Measurements from ENCODE around the gene SF1.
"Not testable (repeated sequence)": the region's sequence is repeated elsewhere in the genome, so short reads cannot be mapped to it uniquely, and the experiment has no call there.

Gene SF1, protein sequence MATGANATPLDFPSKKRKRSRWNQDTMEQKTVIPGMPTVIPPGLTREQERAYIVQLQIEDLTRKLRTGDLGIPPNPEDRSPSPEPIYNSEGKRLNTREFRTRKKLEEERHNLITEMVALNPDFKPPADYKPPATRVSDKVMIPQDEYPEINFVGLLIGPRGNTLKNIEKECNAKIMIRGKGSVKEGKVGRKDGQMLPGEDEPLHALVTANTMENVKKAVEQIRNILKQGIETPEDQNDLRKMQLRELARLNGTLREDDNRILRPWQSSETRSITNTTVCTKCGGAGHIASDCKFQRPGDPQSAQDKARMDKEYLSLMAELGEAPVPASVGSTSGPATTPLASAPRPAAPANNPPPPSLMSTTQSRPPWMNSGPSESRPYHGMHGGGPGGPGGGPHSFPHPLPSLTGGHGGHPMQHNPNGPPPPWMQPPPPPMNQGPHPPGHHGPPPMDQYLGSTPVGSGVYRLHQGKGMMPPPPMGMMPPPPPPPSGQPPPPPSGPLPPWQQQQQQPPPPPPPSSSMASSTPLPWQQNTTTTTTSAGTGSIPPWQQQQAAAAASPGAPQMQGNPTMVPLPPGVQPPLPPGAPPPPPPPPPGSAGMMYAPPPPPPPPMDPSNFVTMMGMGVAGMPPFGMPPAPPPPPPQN

DNA sequence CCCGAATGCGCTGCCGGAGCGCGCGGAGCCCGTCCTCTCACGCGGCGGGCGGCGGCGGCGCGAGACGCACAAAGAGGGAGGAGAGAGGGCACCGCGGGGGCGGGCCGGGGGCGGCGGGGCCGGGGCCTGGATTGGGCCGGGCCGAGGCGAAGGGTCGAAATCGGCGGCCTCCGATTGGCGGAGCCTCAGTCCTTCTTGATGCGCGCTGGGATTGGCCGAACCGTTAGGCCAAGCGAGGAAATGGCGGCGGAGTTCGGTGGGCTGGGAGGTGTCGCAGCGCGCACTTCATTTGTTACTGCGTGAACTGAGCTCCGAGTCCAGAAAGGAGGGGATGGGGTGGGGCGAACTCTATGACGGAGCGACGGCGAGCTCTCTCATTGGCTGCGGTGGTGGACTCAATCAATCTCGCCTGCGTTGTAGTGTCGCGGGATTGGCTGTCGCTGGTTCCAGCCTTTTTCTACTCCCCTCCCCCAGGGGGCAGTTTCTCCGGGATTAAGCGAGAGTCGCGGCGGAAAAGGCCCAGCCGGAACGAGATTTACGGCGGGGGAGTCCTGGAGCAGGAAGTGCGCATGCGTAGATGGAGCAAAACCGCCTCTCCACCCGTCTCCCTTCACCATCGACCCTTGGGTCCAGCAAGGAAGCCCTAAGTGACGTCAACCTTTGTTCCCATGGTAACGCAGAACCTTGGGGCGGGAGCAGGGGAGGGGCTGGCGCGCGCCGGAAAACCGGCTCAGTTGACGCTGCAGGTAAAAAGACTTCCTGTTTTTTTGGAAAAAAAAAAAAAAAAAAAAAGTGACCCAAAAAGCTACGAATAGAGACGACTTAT is at the start of gene SF1:
SF1 (minus strand) TSS at position 70 of the 826 bp plus-strand sequence. CDS start 150 bp downstream, outside the sequence.
- DNase-seq (ENCODE audit: low read depth in 2 of 2), result peak; percentile 98

DNA sequence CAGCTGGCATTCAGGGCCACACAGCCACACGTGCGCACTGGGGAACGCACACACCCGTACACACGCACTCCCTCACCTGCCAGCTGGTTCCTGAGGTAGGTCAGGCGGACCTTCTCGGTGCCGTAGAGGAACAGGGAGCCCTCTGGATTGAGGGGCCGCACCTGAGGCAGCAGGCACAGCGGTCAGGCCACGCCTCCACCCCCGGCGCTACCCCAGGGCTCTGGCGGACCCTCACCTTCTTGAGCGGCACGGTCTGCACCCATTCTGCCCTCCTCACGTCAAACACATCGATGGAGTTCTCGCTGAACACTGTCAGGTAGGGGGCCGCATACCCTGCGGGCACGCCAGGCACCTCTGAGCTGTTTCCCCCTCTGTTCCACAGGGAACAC is 49.1 kb upstream of the SF1 start:
- DNase-seq (ENCODE audit: low read depth in 2 of 2), result no peak

DNA sequence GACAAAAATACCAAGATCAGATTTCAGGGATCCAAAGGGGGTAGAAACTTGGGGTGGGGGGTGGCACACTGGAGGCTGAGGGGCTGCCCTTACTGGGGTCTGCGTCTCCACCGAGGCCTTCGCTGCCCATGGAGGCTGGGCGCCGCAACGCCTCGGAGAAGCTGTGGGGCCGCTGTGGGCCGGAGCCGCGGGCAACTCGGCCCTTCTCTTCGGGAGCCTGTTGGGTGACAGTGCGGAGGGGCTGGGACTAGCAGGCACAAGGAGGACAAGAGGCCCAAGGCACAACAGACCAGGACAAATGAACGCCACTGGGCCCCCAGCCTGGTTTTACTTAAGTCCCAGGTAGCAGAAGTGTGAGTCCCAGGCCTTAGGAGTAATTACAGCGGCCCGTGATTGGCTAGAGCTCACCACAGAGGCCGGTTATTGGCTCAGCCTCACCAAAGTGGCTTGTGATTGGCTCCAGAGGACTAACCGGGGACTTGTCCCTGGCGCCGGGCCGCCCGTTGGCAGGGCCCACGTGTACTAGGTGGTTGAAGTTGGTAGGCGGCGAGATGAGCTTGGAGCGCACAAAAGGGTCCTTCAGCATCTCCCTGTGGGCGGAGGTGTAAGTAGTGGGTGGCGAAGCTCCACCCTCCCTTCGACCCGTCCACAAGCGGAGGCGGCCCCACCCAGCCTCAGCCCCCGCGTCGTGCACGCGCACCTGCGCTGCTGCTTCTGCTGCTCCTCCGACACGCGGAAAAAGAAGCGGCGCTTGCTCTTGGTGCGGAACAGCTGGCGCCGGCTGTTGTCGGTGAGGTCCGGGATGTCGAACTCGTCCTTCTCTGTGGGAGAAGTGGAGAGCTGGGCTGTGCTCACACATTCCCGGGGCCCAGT is 48.5 kb upstream of the SF1 start:
- DNase-seq (ENCODE audit: low read depth in 2 of 2), result no peak

DNA sequence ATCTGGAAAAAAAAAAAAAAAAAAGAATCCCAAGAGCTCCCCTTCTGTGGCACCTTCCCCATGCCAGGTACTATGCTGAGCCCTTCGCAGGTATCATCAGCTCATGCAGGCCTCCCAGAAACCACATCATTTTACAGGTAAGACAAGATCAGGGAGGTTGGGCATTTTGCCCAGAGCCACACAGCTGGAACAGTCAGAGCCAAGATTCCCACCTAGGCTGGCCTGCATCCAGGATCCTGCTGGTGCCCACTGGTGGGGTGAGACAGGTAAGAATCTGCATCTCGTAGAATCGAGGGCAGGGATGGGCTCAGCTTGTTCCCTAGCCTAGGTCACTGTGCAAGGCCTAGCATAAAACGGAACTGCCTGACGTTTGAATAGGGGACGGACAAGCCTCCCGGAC is 47.7 kb upstream of the SF1 start:
- no peak for DNase-seq (ENCODE audit: low read depth in 2 of 2)

DNA sequence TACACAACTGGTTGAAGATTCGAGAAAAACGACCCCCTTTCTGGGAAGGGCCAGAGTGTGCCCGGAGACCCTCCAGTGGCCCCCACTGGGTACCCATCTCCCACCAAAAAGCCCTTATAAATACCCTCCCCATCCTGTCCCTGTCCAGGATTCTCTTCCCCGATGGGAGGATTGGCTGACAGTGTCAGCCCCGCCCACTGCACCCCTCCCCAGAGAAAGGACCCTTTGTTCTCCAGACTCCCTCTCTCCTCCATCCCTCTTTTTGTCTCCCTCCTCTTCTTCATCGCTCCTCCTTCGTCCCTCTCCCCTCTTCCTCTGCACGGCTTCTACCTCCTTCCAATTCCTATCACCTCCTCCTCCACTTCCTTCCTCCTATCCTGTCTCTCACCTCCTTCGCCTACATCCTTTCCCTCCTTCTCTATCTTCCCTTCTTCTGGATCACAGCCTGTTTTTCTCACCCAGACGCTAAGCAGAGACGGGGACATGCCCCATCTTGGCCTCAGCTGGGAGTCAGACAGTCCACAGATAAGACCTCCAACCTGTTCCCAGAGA is 45.3 kb upstream of the SF1 start:
- no peak for DNase-seq (ENCODE audit: low read depth in 2 of 2)

DNA sequence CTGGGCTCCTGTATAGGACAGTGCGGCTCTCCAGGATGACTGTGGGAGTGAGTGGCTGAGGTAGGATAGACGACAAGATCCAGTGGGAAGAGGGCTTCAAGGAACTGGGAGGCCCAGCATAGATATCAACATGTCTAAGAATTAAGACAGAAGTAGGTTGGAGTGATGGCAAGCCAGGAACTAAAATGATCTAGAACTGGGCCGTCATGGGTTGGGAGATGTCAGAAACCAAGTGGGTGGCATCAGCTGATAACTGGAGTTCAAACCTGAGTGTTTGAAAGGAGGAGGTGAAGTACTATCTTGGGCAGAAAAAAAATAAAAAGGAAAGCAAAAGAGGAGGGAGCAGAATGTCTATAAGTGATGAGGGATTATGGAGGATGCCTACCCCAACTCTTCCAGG is 39.1 kb upstream of the SF1 start:
- DNase-seq (ENCODE audit: low read depth in 2 of 2), result no peak

DNA sequence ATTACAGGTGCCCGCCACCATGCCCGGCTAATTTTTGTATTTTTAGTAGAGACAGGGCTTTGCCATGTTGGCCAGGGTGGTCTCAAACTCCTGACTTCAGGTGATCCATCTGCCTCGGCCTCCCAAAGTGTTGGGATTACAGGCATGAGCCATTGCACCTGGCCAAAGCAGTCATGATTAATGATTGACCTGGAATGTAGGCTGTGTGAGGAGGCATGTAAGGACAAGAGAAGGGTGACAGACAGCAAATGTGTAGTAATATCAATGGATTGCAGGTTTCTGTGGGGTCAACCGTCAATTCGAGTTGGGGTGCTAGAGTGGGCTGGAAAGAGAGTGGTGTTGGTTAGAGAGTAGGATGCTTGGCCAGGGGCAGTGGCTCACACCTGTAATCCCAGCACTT is 37.1 kb upstream of the SF1 start:
- not testable (repeated sequence) for DNase-seq (ENCODE audit: low read depth in 2 of 2)

DNA sequence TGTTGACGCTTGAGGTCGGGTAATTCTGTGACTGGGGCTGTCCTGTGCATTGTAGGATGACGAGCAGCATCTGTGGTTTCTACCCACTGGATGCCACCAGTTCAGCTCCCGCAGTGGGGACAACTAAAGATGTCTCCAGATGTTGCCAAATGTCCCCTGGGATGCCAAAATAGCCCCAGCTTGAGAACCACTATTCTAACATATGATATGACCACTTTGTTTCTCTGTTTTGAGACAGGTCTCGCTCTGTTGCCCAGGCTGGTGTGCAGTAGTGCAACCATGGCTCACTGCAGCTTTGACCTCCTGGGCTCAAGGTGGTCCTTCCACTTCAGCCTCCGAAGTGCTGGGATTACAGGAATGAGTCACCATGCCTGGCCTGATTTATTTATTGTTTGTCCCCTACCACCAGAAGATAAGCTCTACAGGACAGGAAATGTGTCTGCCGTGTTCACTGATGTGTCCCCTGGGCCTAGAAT is 36.4 kb upstream of the SF1 start:
- no peak for DNase-seq (ENCODE audit: low read depth in 2 of 2)

DNA sequence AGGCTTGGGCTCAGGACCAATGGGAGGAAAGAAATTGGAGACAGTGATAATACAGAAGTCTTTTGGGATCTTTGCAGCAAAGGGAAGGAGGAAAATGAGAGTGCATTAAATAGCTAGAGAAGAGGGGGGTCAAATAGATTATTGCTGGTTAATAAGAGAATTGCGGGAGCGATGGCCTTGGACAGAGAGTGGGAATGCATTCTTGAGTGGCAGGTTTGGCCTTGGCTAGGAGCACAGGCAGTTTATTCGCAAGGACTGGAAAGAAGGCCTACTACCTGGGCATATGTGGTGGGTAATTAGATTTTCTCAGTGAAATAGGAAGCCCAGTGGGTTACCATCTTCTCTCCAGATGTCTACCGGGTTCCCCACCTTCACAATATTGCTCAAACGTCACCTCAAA is 35.5 kb upstream of the SF1 start:
- no peak for DNase-seq (ENCODE audit: low read depth in 2 of 2)

DNA sequence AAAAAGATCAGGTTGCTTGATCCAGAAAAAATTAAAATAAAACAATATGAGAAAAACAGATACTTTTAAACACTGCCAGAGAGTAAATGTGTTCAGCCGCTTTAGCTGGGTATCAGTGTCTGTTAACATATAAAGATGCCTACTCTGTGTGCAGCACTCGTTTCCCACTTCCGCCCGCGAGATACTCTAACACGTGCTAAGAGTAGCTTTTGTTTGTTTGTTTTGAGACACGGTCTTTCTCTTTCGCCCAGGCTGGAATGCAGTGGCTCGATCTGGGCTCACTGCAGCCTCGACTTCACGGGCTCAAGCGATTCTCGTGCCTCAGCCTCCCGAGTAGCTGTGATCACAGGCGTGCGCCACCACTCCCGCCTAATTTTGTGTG is 32.5 kb upstream of the SF1 start:
- DNase-seq (ENCODE audit: low read depth in 2 of 2), result peak in 1 of 2 experiments; percentile 17

DNA sequence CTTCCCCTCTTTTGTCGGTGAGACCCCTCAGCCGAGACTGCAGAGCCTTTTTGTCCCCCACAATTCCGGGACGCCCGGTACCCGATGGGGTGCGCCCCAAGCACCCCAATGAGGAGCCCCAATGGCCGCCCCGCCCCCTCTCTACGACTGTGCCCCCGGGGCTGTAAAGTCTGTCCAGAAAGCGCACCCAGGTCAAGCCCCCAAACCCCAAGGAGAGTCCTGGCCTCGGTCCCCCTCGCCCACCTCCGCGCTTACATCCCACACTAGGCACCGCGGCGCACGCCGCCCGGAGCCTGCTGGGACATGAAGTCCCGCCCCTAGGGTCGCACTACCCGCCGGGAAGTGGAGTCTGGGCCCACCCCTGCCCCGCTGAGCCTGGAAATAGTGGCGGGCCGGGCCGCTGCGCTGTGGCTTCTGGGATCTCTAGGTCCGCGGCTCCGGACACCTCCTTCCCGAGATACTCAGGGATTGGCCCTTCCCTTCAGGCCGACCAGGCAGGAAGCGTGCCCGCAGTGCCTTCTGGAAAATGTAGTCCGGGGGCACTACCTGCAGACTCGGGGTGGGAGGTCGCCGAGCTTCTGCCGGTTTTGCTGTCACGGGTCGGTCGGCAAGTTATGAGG is 32.0 kb upstream of the SF1 start, which contains the start of gene MEN1:
MEN1 (minus strand) TSS at position 281 of the 620 bp plus-strand sequence. CDS start 442 bp downstream, outside the sequence.
- DNase-seq (ENCODE audit: low read depth in 2 of 2), result peak; percentile 70 to 82

DNA sequence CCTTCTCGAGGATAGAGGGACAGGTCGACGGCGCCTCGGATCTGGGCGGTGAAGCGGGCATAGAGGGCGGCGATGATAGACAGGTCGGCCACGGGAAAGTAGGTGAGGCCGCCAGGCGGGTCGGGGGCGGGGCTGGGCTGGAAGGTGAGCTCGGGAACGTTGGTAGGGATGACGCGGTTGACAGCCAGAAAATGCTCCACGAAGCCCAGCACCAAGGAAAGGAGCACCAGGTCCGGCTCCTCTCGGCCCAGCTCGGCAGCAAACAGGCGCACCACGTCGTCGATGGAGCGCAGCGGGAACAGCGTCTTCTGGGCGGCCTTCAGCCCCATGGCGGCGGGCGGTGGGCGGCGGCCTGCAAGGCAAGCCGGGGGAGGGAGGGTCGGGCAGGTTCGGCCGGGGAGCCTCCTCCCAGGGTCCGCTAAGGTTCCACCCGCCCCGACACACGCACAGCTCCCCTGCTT is 31.5 kb upstream of the SF1 start:
- peak in 1 of 2 experiments; percentile 14 for DNase-seq (ENCODE audit: low read depth in 2 of 2)

DNA sequence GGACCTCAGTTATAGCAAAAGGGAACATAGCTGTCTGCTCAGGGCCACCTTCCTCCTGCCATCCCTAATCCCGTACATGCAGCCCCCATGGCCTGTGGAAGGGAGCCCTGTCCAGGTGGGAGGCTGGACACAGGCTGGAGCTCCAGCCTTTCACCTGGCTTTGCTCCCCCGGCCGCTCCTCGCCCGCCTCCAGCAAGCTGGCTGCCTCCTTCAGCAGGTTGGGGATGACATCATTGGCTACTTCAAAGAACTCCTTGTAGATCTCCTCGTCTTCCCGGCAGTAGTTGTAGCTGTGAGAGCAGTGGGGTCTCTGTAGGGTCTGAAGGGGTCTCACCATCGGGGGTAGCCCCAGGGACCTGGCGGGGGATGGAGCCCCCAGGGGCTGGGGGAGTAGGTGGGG is 27.1 kb upstream of the SF1 start:
- DNase-seq (ENCODE audit: low read depth in 2 of 2), result no peak

DNA sequence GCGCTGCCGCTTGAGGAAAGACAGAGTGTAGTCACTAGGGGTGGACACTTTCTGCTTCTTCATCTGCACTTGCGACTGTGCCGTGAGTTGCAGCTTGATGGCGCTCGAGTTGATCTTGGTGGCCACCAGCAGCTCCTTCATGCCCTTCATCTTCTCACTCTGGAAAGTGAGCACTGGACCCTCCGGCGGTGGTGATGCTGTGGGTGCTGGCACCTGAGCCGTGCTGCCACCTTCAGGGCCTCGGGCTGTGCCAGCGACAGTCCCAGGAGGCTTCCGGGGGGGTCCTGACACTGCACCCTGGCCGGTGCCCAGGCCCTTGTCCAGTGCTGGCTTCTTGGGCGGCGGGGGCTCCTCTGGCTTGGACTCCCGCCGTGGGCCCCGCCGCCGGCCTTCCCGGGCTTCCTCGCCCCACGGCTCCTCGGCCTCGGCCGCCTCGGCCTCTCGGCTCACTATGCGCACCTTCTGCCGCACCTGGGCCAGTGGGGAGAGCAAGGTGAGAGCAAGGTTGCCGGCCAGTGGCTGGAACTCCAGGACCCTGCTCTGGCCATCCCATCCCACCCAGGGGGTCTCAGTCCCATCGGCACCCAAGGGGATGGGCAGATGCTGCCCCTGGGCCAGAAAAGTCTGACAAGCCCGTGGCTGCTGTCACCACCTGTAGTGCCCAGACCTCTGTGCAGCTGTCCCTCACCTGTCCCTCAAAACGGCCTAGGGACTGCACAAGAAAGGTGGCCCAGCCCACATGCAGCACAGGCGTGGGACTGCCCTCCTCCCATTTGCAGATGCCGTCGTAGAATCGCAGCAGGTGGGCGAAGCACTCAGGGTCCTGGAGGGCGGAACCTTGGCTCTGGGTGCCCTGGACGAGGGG is 26.2 kb upstream of the SF1 start:
- DNase-seq (ENCODE audit: low read depth in 2 of 2), result no peak

DNA sequence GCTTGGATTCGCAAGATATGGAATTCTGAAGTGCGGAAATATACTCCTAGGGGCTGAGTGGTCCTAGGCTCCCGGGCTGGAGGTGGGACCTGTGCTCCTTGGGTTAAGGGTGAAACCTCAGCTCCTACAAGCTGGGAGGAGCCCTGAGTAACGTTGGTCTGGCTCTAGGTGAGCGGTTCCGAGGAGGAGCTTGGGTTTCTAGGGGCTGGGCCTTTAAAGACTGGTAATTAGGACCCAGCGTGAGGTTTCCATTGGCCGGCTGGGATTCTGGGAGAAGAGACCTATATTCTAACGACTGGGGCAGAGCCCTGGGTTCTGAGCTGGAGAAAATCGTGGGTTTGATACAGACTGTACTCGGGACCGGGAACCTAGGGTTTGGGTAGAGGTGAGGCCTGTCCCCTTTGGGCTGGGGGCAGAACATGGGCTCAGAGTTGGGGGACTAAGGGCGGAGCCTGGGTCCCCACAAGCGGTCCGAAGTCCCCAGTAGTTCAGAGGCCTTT is 25.6 kb upstream of the SF1 start:
- DNase-seq (ENCODE audit: low read depth in 2 of 2), result no peak

DNA sequence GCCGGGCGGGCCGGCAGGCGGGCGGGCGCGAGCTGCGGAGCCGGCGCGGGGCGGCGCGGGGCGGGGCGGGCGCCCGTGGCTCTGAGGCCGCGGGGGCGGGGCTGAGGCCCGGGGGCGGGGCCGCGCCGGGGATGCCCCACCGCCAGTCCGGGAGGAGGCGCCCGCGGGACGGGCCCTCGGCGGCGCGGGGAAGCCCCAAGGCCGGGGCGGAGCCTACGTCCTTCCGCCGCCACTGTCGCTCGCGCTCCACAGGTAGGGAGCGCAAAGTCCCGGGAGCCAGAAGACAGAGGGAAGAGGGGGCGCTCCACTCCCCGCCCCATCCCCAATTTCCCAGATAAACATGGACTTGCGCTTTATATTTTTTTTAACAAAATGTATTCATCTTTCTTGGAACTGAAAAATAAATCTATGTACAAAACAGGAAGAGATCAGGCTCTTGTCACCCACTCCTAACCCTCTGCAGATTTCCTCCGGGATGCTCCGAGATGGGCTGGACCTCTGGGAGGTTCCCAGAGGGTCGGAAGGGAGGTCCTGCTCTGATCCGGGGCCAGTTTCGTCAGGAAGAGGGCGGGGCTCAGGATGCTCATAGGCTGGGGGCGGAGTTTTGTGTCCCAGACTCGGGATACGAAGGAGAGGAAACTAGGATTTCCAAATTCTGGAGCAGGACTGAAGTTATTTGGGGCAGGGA is 25.0 kb upstream of the SF1 start, which contains the start of gene MAP4K2:
MAP4K2 (minus strand) TSS at position 57 of the 688 bp plus-strand sequence. CDS start 65 bp downstream, outside the sequence.
- peak; percentile 66 to 77 for DNase-seq (ENCODE audit: low read depth in 2 of 2)

DNA sequence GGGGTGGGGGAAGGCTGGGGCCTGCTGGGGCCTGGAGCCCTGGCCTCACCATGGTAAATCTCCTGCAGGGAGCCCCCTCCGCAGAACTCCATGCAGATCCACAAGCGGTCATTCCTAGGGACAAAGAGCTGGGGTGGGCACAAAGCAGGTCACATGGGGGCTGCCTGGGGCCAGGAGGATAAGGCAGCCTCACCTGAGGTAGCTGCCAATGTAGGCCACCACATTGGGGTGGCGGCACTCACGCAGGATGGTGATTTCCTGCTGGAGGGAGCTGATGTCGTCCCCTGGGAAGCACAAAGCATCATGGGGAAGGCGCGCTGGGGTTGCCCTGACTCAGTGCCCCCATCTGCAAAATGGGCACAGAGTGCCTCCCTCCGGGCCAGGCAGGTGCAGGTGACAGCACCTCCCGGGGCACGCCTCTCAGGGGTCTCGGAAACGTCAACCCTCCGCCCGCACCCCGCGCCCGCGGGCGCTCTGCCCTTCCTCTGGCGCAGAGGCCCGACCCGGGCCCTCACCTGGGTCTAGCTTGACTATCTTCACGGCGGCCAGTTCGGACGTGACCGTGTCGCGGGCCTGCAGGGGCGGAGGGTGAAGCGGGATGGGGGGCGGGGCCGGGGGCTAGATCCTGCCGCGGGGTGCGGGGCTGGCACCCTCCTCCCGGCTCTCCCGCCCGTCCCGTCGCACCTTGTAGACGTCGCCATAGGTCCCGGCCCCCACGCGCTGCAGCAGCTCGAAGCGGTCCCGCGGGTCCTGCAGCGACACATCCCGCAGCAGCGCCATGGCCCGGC is 24.2 kb upstream of the SF1 start:
- peak in 1 of 2 experiments; percentile 41 for DNase-seq (ENCODE audit: low read depth in 2 of 2)

All from stimulated activated CD4-positive, alpha-beta T cell treated with anti-CD3 and anti-CD28 coated beads, Interleukin-12 subunit alpha, Interleukin-12 subunit beta, amount 100 ng/mL, for 24 hours (primary cell).